NCI-H1048 (cell line): ENCODE data around the gene IL26.
"Not testable (repeated sequence)": the region's sequence is repeated elsewhere in the genome, so short reads cannot be mapped to it uniquely, and the experiment has no call there.

Experiments
- DNase-seq: peaks from one replicate; lab custom pipeline; 2025; lab: John Stamatoyannopoulos, UW

Gene IL26

DNA sequence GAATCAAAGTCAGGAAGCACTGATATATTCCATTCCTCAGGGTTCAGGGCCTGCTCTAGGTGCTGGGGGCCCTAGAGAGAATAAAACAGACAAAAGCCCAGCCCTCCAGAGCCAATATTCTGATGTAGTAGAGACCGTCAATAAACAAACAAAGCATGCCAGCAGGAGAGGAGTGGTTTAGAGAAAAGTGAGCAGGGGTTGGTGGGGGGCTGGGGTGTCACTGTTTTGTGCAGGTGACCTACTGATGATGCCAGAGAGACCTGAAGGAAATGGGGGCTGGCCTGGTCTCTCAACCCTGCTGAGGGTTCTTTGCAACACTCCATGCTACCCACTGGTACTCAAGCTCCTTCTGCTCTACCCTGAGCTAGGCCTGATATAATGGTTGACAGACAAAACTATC is 26.5 kb downstream of the IL26 start:
- no peak for DNase-seq

DNA sequence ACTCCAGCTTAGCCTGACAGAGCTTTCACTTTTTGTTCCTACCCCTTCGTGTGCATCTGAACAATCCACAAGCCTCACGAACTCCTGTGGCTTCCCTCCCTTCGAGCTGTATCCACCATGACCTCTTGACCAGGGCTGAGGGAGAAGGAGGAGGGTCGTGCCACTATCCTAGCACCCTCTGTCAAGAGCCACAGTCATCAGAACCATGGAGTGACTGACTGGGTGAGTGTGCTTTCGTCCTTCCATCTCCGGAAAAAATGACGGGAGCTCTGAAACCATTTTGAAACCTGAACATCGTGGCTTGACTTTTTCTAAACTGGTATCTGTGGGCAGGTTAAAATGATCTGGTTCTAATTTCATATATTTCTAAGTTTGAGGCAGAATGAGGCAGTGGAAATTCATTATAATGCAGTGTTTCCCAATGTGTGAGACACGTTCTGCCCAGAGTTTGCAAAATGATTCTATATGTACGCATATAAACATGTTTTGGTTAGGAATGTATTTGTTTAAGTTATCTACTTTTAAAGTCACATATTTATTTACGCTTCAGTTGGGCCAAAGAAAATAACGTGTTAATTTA is 27.0 kb downstream of the IL26 start:
- no peak for DNase-seq

GRCh38 chr12:68190301-68190700 is 35.3 kb downstream of the IL26 start:
- no peak for DNase-seq

- no peak for DNase-seq
Observed at GRCh38 chr12:68189821-68190242, 35.8 kb downstream of the IL26 start.

GRCh38 chr12:68185598-68185997 is 40.0 kb downstream of the IL26 start:
- DNase-seq: no peak

DNA sequence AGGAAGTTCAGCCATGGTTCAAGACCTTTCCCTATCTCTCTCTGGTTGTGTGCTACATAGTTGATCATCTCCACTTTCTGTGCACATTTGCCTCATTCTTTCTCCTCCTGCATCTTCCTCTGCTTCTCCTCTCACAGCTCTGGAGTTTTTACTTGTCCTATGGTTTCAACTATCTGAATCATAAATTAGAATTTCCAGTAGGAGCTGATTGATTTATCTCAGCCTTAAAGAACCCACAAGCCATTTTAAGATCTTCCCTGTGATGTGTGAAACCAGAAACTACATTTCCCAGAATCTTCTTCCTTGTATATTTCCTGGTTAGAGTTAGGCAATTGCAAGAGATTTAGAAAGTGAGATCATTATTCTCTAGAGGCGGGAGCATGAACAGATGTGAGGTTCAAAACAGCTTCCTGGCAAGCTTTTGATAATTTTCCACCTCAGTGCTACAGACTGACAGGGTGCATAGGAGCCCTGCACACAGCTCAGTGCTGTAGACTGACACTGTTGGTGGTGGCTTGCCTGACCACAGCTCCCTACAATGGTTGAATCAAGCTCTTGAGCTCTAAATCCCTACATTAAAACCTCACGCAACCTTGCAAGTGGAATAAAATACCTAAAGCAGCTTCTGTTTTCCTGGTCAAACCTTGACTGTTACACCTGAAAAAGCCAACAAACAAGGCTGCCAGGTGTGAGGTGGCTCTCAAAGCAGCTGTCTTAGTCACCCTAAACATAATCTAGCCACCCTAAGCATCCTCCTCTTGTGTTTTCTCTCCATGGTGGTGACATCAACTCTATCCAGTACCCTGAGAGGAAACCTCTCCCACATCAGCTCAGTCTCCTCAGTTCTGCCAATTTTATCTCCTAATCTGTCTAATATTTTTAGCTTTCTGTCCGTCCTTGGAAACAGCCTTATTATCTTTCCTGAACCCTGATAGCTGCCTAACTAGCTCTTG is 44.5 kb downstream of the IL26 start:
- DNase-seq: no peak

DNA sequence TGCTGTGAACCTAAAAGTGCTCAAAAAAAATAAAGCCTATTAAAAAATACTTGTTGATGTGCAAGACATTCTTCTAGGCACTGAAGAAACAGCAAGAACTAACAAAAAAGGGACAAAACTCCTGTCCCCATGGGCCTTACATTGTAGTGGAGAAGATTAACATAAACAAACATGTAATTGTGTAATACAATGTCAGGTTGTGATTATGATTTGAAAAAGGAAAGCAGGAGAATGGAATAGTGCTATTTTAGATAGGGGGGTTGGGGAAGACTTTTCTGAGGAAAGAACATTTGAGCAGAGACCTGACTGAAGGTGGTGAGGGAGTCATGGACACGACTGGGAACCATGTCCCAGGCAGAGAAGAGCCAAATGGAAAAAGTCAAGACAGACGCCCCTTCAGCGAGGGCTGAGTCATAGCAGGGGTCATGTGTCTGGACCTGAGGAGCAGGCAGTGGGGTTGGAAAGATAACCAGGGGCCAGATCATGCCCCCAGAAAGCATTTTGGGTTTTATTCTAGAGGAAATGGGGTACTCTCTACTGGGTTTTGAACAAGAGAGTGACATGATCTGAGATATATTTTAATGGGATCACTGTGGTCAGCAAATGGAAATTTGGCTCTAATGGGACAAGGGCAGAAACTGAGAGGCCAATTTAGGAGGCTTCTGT is 46.7 kb downstream of the IL26 start:
- no peak for DNase-seq

DNA sequence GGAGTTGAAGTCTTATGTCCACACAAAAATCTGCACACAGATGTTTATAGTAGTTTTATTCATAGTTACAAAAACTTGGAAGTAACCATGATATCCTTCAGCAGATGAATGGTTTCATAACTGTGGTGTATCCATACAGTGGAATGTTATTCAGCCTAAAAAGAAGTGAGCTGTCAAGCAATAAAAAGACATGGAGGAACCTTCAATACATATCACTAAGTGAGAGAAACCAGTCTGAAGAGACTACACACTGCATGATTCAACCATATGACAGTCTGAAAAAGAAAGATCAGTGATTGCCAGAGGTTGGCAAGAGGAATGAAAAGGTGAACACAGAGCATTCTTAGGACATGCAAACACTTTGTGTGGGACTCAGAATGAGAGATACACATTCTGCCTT is 47.4 kb downstream of the IL26 start:
- no peak for DNase-seq

DNA sequence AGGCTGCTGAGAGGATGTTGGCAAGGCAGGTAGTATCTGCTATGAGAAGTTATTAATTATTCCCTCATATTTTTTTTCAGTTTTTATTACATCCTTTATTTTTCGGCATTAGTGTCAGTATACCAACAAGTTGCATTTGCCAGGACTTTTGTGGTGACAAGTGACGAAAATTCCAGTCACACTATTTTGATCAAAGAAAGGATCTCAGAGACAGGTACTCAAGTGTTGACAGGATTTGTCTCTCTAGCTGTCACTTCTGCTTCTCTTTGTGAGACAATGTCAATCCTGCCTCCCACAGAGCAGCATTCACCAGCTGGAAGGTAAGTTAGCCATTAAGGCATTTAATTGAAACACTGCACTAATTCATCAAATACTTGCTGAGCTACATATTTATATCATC is 48.0 kb downstream of the IL26 start:
- no peak for DNase-seq

DNA sequence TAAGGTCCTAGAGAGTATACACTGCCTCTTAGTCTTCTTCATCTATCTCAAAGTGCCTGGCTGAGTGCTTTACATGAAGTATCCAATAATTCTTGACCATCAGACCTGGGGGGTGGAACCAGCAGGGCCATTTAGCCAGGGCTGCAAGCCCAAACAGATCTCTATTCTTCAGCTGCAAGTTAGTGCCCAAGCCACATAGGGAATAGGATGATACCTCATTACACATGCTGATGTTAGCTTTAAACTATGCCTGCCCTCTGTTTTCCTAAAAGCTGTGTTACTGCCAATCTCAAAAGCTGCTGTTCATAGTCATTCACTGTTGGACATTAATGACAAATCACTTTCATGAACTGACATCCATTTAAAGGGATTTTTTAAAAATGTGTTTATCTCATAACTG is 49.4 kb downstream of the IL26 start:
- no peak for DNase-seq

DNA sequence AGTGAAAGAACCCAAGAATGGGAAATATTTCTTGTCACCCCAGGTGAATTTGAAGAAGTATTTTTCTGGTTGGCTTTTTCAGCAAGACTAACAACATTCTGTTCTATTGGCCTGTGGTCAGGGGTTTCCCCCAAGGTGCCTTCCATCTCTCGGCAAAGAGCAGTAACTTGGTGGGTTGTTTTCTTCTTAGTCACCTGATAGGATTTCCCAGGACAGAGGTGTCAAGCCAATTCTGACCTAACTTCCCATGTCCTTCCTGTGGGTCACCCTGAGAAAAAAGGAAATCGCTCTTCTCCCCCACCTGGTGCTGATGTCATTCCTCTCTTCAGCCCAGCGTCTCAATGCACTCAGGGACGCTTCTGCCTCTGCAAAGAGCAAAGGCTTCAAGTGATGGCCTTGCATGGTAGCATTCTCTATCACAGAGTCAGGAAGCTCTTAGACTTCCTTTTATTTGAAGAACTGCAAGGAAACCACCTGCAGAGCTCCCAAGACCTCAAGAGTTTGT is 50.0 kb downstream of the IL26 start:
- DNase-seq: no peak

DNA sequence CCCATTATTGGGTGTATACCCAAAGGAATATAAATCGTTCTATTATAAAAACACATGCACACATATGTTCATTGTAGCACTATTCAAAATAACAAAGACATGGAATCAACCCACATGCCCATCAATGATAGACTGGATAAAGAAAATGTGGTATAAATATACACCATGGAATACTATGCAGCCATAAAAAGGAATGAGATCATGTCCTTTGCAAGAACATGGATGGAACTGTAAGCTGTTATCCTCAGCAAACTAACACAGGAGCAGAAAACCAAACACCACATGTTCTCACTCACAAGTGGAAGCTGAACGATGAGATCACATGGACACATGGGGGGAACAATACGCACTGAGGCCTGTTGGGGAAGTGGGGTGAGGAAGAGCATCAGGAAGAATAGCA is 50.8 kb downstream of the IL26 start:
- DNase-seq: not testable (repeated sequence)

DNA sequence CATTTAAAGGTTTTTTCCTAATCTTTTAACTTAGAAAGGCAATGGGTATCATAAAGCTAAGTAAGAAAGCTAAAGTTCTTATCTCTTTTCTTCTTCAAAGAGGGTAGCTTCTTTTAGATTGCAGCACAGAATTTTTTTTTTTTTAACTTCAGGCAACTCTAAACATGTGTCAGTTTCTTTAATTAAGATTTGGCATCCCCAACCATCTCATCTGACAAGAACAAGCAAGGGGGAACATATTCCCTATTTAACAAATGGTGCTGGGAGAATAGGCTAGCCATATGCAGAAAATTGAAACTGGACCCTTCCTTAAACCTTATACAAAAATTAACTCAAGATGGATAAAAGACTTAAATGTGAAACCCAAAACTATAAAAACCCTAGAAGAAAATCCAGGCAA is 51.8 kb downstream of the IL26 start:
- DNase-seq: no peak

GRCh38 chr12:68170726-68171125 is 54.9 kb downstream of the IL26 start:
- DNase-seq: no peak

DNA sequence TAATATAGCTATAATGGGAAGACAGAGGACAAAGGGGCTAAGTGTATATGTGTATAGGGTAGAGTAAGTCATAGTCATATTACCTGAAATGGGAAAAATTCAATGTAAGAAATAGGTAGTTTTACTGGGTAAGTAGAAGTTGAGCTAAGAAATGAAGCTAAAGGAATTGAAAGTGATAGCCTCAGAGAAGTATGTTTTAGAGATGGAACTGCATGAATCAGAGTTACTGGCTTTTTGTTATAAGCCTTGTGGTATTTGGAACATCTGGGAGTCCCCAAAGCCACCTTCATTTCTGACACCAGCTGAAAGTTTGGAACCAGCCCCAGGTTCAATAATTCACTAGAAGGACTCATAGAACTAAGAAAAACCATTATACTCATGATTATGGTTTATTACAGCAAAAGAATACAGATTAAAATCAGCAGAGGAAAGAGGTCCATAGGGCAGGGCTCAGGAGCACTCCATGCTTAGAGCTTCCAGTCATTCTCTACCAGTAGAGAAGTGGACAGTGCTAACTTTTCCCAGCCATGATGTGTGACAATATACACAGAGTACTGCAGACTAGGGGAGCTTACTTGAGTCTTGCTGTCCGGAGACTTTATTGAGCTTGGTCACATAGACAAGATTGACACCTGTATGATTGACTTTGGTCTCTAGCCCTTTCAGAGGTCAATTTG is 56.3 kb downstream of the IL26 start:
- DNase-seq: no peak

DNA sequence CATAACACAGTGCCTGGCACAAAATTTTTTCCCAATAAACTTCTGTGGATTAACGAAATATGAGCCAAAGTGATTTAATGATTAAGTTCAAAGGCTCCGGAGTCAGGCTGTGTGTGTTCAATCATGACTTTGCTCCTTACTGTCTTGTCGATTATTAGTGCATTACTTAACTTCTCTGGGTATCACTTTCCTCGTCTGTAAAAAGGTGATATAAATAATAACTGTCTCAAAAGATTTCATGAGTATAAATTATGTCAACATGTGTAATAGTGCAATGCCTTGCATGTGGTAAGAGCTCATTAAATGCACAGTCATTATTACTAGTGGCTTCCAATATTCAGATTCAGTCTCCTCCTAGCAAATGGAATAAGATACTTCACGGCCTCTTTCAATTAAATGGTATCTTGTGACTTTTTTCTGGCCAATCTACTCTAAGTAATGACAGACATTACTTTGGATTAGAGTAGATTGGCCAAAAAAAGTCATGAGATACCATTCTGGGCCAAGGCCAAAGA is 59.2 kb downstream of the IL26 start:
- no peak for DNase-seq

DNA sequence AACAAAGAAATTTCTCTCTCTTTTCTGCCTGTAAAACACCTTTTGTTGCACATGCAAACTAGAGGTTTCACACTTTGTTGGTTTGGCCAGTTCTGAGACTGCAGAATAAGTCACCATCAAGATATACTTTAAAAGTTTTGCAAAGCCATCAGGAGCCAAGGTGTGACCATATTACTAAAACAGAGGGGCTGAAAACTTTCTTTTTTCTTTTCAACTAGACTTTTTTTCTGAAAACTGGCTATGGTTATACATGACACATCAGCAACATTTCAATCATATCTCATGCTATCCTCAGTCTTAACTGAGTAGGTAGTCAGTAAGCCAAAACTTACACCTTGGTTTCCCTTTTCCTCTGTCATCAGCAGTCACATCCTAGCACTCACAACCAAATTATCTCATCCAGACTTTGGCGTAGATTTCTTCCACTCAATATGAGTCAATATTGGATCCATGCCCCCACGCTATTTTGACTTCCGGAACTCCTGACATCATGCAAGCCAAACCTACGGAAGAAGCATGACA is 62.0 kb downstream of the IL26 start:
- DNase-seq: no peak

DNA sequence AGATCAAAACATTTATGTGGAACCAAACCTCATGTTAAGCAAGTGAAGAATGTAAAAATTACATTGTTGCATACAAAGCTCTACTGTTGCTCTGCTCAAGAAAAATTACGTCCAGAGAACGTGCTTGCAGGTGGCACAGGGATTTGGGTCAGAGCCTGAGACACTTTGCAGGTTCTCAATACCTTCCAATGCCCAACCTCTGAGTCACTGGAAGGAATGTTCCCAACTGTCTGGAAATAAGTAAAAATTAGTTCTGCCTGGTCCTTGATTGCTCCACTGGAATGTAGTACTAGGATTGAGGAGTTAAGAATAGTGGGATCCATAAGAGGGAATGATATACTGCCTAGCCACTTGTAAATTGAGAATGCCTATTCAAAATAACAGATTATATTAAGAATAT is 63.2 kb downstream of the IL26 start:
- DNase-seq: no peak

DNA sequence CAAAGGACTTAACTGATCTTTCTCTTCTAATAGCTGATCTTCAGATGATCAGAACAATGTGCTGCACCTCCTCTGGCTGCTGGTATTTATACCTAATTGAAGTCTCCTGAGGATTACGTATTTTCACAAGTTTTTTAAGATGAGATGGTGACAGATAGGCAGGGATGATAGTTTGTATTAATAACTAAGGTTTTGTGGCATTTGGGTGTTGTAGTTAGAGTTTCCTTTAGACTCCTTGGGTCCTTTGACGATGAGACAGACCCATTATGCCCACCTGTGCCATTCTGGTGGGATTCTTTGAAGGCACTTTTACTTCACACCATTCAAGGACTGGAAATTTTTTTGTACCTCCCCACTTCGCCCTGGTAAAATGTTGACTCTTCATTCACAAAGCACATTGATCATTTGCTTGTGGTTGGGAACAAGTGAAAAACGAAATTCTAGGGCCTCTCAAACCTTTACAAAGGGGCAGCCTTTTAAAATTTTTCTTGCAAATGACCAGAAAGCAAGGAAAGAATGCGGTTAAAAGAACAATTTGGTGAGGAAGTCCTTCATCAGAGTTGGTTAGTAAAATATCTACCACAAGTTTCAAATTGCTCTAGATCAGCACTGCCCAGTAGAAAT is 65.8 kb downstream of the IL26 start, which contains the start of gene IFNG:
Gene IFNG, minus strand, starts transcription at position 60 of the 624 bp plus-strand sequence. CDS start 125 bp downstream, outside the sequence.
- DNase-seq: no peak

GRCh38 chr12:68158432-68158831 is 67.2 kb downstream of the IL26 start:
- DNase-seq: no peak

DNA sequence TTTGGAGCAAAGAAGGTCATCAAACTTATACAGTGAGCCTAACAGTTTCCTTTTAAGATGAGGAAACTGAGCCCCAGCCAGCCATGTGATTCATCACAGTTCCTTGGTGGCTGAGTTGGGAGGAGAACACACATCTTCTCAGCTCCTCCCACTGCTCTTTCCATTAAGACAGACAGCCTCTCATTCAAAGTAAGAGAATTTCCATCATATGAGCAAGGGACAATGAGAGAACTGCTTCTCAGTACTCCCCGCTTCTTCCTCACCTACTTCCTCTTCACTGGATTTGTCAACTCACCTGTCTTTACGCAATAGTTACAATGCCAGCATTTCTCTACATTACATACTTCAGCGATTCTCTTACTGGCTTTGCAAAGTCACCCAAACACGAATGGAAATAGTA is 68.2 kb downstream of the IL26 start:
- no peak for DNase-seq
